CD8-positive, alpha-beta memory T cell (primary cell): ENCODE data around the gene ZNF718. TPM values are rescaled to one million over a fixed set of nuclear protein-coding genes. Genes with fewer than 3 reads are reported as not detected.
"Not testable (repeated sequence)": the region's sequence is repeated elsewhere in the genome, so short reads cannot be mapped to it uniquely, and the experiment has no call there.

Experiments
- CTCF ChIA-PET: fragments of 350-600 bp; sonication (Branson Sonifier 250); formaldehyde crosslinking; loops from one replicate; lab custom pipeline; 2021; ENCODE audit warnings: antibody characterized with exemption; lab: Charles Lee
- POLR2A ChIA-PET: fragments of 350-600 bp; sonication (Branson Sonifier 250); formaldehyde crosslinking; loops from one replicate; lab custom pipeline; 2021; ENCODE audit warnings: antibody characterized with exemption; lab: Charles Lee
- DNase-seq, 5 donors: peaks; one replicate each; pipeline versions ENCODE4 v3.0.0 to v3.0.0-alpha.2; 2020 to 2022; ENCODE audit warnings: mixed read lengths in 1 of 5
- H3K27ac ChIP-seq: one replicate; pipeline ENCODE4 v1.7.0; 2013; ENCODE audit warnings: low read depth, mild to moderate bottlenecking, low read length, moderate library complexity
- H3K27me3 ChIP-seq: 2 replicates; pipeline ENCODE4 v1.7.0; 2013; ENCODE audit warnings: low read length, mild to moderate bottlenecking; ENCODE audit not compliant: insufficient read depth, poor library complexity, severe bottlenecking
- H3K36me3 ChIP-seq: 2 replicates; pipeline ENCODE4 v1.7.0; 2013; ENCODE audit warnings: mild to moderate bottlenecking, low read length, moderate library complexity; ENCODE audit not compliant: insufficient read depth
- H3K4me1 ChIP-seq: 2 replicates; pipeline ENCODE4 v1.7.0; 2013; ENCODE audit warnings: mild to moderate bottlenecking, low read length, moderate library complexity; ENCODE audit not compliant: insufficient read depth
- H3K4me3 ChIP-seq: 2 replicates; pipeline ENCODE4 v1.7.0; 2013; ENCODE audit warnings: mild to moderate bottlenecking, low read length
- H3K9me3 ChIP-seq: 2 replicates; pipeline ENCODE4 v1.7.0; 2013; ENCODE audit warnings: mild to moderate bottlenecking, low read length
- H3K27ac Mint-ChIP-seq, 8 donors: one replicate each; pipeline ENCODE4 v1.8.0; 2020 to 2021; ENCODE audit warnings: mixed read lengths in 8 of 8, mild to moderate bottlenecking in 6 of 8, inconsistent platforms in 3 of 8, moderate library complexity in 3 of 8
- H3K27me3 Mint-ChIP-seq, 2 donors: one replicate each; pipeline ENCODE4 v1.8.0; 2020 to 2021; ENCODE audit warnings: mixed read lengths in 2 of 2, mild to moderate bottlenecking in 1 of 2, moderate library complexity in 1 of 2
- H3K36me3 Mint-ChIP-seq, 3 donors: one replicate each; pipeline ENCODE4 v1.8.0; 2020 to 2021; ENCODE audit warnings: mixed read lengths in 3 of 3, inconsistent platforms in 1 of 3, mild to moderate bottlenecking in 1 of 3
- H3K4me1 Mint-ChIP-seq, 3 donors: one replicate each; pipeline ENCODE4 v1.8.0; 2020 to 2021; ENCODE audit warnings: mixed read lengths in 3 of 3, inconsistent platforms in 1 of 3, mild to moderate bottlenecking in 1 of 3
- H3K4me3 Mint-ChIP-seq, 7 donors: one replicate each; pipeline ENCODE4 v1.8.0; 2020 to 2021; ENCODE audit warnings: mixed read lengths in 7 of 7, mild to moderate bottlenecking in 6 of 7, moderate library complexity in 4 of 7, inconsistent platforms in 2 of 7
- H3K9me3 Mint-ChIP-seq, 5 donors: one replicate each; pipeline ENCODE4 v1.8.0; 2020 to 2022; ENCODE audit warnings: mixed read lengths in 5 of 5, mild to moderate bottlenecking in 3 of 5, moderate library complexity in 2 of 5, inconsistent platforms in 1 of 5
- polyA plus RNA-seq: library from polyadenylated mRNA; unstranded; fragments of 300-500 nt; fragmentation: Illumina TruSeq; gene quantifications from one replicate; pipeline ENCODE4 v1.2.3, GENCODE V29; 2021
- total RNA-seq, 2 experiments: library from RNA; stranded (reverse); gene quantifications; one replicate each; pipeline ENCODE4 v1.2.3, GENCODE V29; 2021

Gene ZNF718
- total and polyA plus RNA-seq, 3 experiments from 2014 or later: 5.8 to 10.7 (median 10.0) TPM

DNA sequence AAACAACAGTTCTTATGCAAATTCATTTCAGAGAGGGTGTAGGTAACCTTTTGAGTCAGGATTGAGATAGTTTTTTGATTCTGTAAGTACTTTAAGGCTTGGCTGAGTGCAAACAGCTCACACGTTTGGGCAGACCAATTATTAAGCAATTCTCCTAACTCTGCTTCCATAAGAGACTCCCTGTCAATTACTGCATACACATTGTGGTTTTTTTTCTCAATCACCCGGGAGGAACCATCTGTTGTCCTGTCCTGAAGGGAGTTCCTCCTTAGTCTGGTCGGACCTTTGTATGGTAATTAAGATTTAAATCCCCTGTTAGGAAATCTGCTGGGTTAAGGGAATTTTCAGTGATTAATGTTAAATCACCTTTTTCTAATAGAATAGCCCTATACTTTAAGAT is 70.9 kb downstream of the ZNF718 start:
- Mint-ChIP-seq H3K9me3 (peaks cover 37 to 95% (median 50%) of the 10 kb centered on the region in 5 donors), H3K36me3 (peaks cover 6 to 68% (median 28%) of the 10 kb centered on the region in 3 donors)
- DNase-seq, H3K36me3 ChIP-seq, POLR2A ChIA-PET, H3K9me3 ChIP-seq, H3K4me3 Mint-ChIP-seq, H3K4me1 Mint-ChIP-seq, H3K27ac ChIP-seq, H3K27ac Mint-ChIP-seq, CTCF ChIA-PET, H3K4me3 ChIP-seq, H3K4me1 ChIP-seq, H3K27me3 Mint-ChIP-seq, H3K27me3 ChIP-seq: not testable (repeated sequence)

DNA sequence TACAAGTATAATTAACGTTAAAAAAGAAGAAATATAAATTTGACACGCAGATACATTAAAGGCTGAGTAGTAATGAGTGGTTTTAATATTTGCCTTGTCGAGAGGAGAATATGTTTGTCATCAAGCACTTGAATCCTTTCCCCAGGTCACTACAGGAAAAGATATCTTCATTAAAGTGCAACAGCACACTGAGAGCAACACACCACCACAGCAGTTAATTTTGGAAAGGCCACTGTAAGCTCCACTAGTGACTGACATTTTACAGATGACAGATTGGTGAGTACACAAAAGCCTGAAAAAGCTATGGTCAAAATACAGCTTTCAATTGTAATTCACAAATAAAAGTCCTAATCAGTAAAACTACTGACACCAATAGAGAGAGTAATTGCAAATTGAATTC is 76.6 kb downstream of the ZNF718 start:
- ChIA-PET CTCF (no interaction called here), POLR2A (no interaction called here)
- peaks cover 14 to 55% (median 49%) of the 10 kb centered on the region in 3 donors for H3K36me3 Mint-ChIP-seq
- no peak overlapping the region for H3K27ac ChIP-seq
- H3K27me3 ChIP-seq: no peaks in the 10 kb centered on the region
- H3K9me3 Mint-ChIP-seq: peaks cover 37 to 86% (median 48%) of the 10 kb centered on the region in 5 donors
- H3K27me3 Mint-ChIP-seq: no peaks in the 10 kb centered on the region
- H3K36me3 ChIP-seq: no peaks in the 10 kb centered on the region
- no peak overlapping the region for H3K4me3 Mint-ChIP-seq
- H3K27ac Mint-ChIP-seq: no peak overlapping the region
- H3K9me3 ChIP-seq: peaks cover 10% of the 10 kb centered on the region
- no peak overlapping the region for H3K4me3 ChIP-seq
- no peaks in the 10 kb centered on the region for H3K4me1 Mint-ChIP-seq
- no peak for DNase-seq
- H3K4me1 ChIP-seq: no peaks in the 10 kb centered on the region

DNA sequence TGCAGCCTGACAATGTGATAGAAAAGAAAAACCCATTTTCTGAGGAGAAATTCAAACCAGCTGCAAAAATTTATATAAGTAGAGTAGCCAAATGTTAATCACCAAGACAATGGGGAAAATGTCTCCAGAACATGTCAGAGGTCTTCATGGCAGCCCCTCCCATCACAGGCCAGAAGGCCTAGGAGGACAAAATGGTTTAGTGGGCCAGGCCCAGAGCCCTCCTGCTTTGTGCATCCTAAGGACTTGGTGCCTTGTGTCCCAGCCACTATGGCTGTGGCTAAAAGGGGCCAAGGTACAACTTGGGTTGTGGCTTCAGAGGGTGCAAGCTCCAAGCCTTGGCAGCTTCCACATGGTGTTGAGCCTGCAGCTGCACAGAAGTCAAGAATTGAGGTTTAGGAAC is 78.5 kb downstream of the ZNF718 start:
- H3K27ac ChIP-seq, H3K27ac Mint-ChIP-seq, DNase-seq, H3K36me3 ChIP-seq, H3K4me1 Mint-ChIP-seq, CTCF ChIA-PET, H3K4me1 ChIP-seq, POLR2A ChIA-PET, H3K27me3 ChIP-seq, H3K4me3 Mint-ChIP-seq, H3K4me3 ChIP-seq, H3K27me3 Mint-ChIP-seq: not testable (repeated sequence)
- peaks cover 10% of the 10 kb centered on the region for H3K9me3 ChIP-seq
- peaks cover 30 to 87% (median 46%) of the 10 kb centered on the region in 5 donors for H3K9me3 Mint-ChIP-seq
- peaks cover 18 to 63% (median 47%) of the 10 kb centered on the region in 3 donors for H3K36me3 Mint-ChIP-seq

DNA sequence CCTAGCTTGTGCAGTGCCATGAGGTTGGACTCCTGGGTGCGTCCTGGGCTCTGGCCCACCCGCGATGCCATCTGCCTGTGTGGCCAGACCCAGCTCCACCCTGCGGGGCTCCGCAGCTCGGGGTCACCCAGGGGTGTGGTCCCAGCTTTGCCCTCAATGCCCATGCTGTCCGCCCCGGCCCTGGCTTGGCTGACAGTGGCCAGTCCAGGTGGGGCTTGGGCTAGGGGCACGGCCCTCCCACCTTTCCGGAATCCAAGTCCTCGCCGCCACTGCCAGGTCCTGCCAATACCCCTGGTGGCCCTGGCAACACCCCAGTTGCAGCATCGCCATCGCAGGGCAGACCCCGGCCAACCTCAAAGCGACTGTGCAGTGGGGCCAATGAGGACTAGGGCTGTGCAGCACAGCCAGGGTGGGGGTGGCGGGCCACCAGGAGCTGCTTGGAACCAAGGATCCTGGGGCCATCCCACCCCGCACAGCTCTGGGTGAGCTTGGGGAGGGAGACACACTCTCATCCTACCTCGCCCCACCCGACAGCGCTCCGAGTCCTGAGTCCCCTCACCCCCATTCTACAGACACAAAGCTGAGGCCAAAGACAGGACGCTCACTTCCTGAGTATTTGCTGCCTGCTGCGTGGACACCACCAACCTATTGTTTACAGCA is 80.9 kb downstream of the ZNF718 start:
- H3K36me3 Mint-ChIP-seq: peaks cover 17 to 52% (median 39%) of the 10 kb centered on the region in 3 donors
- no peaks in the 10 kb centered on the region for H3K27me3 Mint-ChIP-seq
- no peak overlapping the region for H3K27ac ChIP-seq
- peaks cover 10% of the 10 kb centered on the region for H3K9me3 ChIP-seq
- POLR2A ChIA-PET: no interaction called here
- H3K36me3 ChIP-seq: no peaks in the 10 kb centered on the region
- H3K27me3 ChIP-seq: no peaks in the 10 kb centered on the region
- peaks cover 22 to 25% (median 24%) of the 10 kb centered on the region in 3 donors for H3K4me1 Mint-ChIP-seq
- DNase-seq: no peak
- H3K9me3 Mint-ChIP-seq: peaks cover 26 to 79% (median 47%) of the 10 kb centered on the region in 5 donors
- H3K4me3 Mint-ChIP-seq: no peak overlapping the region
- CTCF ChIA-PET: no interaction called here
- H3K4me1 ChIP-seq: no peaks in the 10 kb centered on the region
- no peak overlapping the region for H3K27ac Mint-ChIP-seq
- no peak overlapping the region for H3K4me3 ChIP-seq

DNA sequence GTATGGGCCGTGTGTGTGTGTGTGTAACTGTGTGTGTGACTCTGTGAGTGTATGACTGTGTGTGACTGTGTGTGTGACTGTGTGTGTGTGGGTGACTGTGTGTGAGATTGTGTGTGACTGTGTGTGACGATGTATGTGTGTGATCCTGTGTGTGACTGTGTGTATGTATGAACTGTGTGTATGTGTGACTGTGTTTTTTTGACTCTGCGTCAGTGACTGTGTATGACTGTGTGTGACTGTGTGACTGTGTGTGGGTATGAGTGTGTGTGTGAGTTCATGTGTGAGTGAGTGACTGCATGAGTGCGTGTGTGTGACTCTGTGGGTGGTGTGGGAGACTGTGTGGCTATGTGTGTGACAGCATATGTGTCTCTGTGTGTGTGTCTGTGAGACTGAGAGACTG is 81.8 kb downstream of the ZNF718 start:
- no peaks in the 10 kb centered on the region for H3K36me3 ChIP-seq
- no peak overlapping the region for H3K27ac ChIP-seq
- H3K9me3 Mint-ChIP-seq: peaks cover 26 to 78% (median 47%) of the 10 kb centered on the region in 5 donors
- CTCF ChIA-PET: no interaction called here
- DNase-seq: no peak
- peaks cover 17 to 48% (median 36%) of the 10 kb centered on the region in 3 donors for H3K36me3 Mint-ChIP-seq
- H3K4me3 Mint-ChIP-seq: peak overlapping the region in 1 of 7 donors; percentile 6
- no peaks in the 10 kb centered on the region for H3K27me3 ChIP-seq
- H3K27ac Mint-ChIP-seq: no peak overlapping the region
- POLR2A ChIA-PET: no interaction called here
- H3K4me1 Mint-ChIP-seq: peaks cover 28 to 33% (median 28%) of the 10 kb centered on the region in 3 donors
- no peaks in the 10 kb centered on the region for H3K27me3 Mint-ChIP-seq
- peaks cover 10% of the 10 kb centered on the region for H3K9me3 ChIP-seq
- H3K4me3 ChIP-seq: no peak overlapping the region
- H3K4me1 ChIP-seq: peaks cover 4% of the 10 kb centered on the region

DNA sequence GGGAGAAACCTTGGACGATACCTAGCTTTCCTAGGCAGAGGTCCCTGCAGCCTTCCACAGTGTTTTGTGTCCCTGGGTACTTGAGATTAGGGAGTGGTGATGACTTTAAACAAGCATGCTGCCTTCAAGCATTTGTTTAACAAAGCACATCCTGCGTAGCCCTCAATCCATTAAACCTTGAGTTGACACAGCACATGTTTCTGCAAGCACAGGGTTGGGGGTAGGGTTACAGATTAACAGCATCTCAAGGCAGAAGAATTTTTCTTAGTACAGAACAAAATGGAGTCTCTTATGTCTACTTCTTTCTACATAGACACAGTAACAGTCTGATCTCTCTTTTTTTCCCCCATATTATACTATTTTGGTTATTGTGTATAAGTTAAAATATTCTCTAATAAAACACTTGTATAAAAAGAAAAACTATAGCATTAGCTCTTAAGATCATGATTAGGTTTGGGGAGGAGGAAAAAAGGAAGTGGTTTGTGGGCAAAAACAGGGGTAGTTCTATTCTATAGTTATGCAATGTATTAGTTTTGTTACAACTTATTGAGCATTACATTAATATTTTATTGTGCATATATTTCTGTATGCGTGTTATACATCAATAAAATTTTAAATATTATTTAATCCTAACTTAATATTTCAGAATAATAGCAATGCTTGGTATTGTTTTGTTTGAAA is 84.3 kb downstream of the ZNF718 start:
- H3K27me3 ChIP-seq, H3K4me3 ChIP-seq, H3K9me3 ChIP-seq, H3K36me3 ChIP-seq, DNase-seq, H3K27ac ChIP-seq, POLR2A ChIA-PET, CTCF ChIA-PET, H3K27me3 Mint-ChIP-seq: not testable (repeated sequence)
- peaks cover 17% of the 10 kb centered on the region for H3K4me1 ChIP-seq
- Mint-ChIP-seq H3K9me3 (peaks cover 11 to 72% (median 38%) of the 10 kb centered on the region in 5 donors), H3K4me1 (peaks cover 38 to 44% (median 42%) of the 10 kb centered on the region in 3 donors), H3K27ac (peak overlapping the region in 2 of 8 donors; percentile 4 to 23), H3K36me3 (peaks cover 12 to 34% (median 16%) of the 10 kb centered on the region in 3 donors), H3K4me3 (peak overlapping the region in 3 of 7 donors; percentile 1 to 44 (median 24))

DNA sequence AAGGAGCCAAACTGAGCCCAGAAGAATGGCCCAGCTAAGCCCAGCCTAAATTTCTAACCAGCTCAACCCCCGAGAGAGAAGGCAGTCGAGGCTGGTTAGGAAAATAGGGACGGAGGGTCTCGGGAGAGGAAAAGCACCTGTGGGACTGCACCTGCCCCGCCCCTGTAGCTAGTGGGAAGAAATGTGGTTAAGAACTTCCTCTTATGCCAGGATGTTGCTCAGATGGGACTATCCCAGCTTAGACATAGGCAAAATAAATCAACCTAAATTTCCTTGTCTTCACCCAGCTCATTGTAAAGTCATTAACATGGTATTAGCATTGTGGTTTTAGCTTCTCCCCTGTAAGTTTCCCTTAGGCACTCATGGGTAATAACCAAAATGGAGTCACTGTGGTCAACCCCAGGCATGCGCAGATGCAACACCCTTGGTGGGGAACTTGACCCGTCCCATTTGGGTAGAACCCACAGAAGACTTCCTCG is 86.8 kb downstream of the ZNF718 start:
- DNase-seq: no peak
- H3K9me3 ChIP-seq: no peaks in the 10 kb centered on the region
- peak overlapping the region; percentile 20 for H3K4me3 ChIP-seq
- peaks cover 17 to 79% (median 40%) of the 10 kb centered on the region in 5 donors for H3K9me3 Mint-ChIP-seq
- no peaks in the 10 kb centered on the region for H3K27me3 ChIP-seq
- ChIA-PET CTCF (interaction anchor here (1.3 kb wide), 1 partner anchor 31 kb away, joined by 3 read pairs; no protein-coding TSS in a partner anchor), POLR2A (no interaction called here)
- peaks cover 6 to 43% (median 7%) of the 10 kb centered on the region in 3 donors for H3K36me3 Mint-ChIP-seq
- peaks cover 0 to 4% of the 10 kb centered on the region in 2 donors for H3K27me3 Mint-ChIP-seq
- H3K4me3 Mint-ChIP-seq: peak overlapping the region in 6 of 7 donors; percentile 7 to 87 (median 65)
- no peak overlapping the region for H3K27ac ChIP-seq
- H3K36me3 ChIP-seq: no peaks in the 10 kb centered on the region
- H3K4me1 Mint-ChIP-seq: peaks cover 42 to 50% (median 46%) of the 10 kb centered on the region in 3 donors
- peak overlapping the region in 5 of 8 donors; percentile 2 to 76 (median 50) for H3K27ac Mint-ChIP-seq
- peaks cover 20% of the 10 kb centered on the region for H3K4me1 ChIP-seq
